ENCODE results near the gene TBC1D16. TPM values are rescaled to one million over a fixed set of nuclear protein-coding genes. Genes with fewer than 3 reads are reported as not detected.

Gene TBC1D16
- total RNA-seq, 1 donor from 2014 or later = 23.7 TPM

DNA sequence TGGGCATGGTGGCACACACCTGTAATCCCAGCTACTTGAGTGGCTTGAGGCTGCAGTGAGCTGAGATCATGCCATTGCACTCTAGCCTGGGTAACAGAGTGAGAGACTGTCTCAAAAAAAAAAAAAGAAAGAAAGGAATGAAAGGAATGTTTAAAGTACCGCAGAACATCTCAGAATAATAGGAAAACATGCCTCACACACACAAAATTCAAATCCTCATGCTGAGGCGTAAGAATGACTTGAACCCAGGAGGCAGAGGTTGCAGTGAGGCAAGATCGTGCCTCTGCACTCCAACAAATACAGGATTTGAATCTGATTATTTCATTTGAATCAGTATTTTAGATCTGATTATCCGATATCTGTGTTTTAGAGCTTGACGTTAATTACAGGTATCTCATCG, 44.4 kb upstream of the TBC1D16 start:
- H3K27me3 ChIP-seq (ENCODE audit: control insufficient read depth, insufficient read depth, low read length) = no peaks in the 10 kb centered on the region
- H3K36me3 ChIP-seq (ENCODE audit: control insufficient read depth, insufficient read depth, low read length) = no peaks in the 10 kb centered on the region
- peak; percentile 12 for DNase-seq (ENCODE audit: low read depth)
- H3K4me3 ChIP-seq (ENCODE audit: low read depth, low read length) = no peak overlapping the region
- FAIRE-seq = no peak
- TF ChIP-seq, protein P1, sequence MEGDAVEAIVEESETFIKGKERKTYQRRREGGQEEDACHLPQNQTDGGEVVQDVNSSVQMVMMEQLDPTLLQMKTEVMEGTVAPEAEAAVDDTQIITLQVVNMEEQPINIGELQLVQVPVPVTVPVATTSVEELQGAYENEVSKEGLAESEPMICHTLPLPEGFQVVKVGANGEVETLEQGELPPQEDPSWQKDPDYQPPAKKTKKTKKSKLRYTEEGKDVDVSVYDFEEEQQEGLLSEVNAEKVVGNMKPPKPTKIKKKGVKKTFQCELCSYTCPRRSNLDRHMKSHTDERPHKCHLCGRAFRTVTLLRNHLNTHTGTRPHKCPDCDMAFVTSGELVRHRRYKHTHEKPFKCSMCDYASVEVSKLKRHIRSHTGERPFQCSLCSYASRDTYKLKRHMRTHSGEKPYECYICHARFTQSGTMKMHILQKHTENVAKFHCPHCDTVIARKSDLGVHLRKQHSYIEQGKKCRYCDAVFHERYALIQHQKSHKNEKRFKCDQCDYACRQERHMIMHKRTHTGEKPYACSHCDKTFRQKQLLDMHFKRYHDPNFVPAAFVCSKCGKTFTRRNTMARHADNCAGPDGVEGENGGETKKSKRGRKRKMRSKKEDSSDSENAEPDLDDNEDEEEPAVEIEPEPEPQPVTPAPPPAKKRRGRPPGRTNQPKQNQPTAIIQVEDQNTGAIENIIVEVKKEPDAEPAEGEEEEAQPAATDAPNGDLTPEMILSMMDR (IDR thresholded peaks at IDR 0.05; ENCODE audit: insufficient read depth, low read length, severe bottlenecking) = no peak

DNA sequence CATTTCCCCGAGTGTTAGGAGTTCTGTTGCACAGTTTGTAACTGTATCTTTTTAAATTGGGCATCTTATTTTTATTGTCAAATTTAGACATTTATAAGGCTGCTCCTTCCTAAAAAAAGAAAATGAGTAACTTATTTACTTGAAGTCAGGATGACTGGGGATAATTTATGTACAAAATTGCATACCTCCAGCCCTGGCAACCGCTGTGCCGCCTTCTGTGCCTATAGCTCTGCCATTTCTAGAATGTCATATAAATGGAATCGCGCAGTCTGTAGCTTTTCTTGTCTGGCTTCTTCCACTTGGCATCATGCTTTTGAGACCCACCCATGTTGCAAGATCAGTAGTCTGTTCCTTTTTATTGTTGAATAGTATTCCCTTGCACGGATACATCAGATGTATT, 36.7 kb upstream of the TBC1D16 start:
- H3K4me3 ChIP-seq (ENCODE audit: low read depth, low read length) = no peak overlapping the region
- DNase-seq (ENCODE audit: low read depth) = no peak
- H3K27me3 ChIP-seq (ENCODE audit: control insufficient read depth, insufficient read depth, low read length) = no peaks in the 10 kb centered on the region
- no peaks in the 10 kb centered on the region for H3K36me3 ChIP-seq (ENCODE audit: control insufficient read depth, insufficient read depth, low read length)
- no peak for FAIRE-seq
- TF ChIP-seq, protein P1 (IDR thresholded peaks at IDR 0.05; ENCODE audit: insufficient read depth, low read length, severe bottlenecking) = no peak

DNA sequence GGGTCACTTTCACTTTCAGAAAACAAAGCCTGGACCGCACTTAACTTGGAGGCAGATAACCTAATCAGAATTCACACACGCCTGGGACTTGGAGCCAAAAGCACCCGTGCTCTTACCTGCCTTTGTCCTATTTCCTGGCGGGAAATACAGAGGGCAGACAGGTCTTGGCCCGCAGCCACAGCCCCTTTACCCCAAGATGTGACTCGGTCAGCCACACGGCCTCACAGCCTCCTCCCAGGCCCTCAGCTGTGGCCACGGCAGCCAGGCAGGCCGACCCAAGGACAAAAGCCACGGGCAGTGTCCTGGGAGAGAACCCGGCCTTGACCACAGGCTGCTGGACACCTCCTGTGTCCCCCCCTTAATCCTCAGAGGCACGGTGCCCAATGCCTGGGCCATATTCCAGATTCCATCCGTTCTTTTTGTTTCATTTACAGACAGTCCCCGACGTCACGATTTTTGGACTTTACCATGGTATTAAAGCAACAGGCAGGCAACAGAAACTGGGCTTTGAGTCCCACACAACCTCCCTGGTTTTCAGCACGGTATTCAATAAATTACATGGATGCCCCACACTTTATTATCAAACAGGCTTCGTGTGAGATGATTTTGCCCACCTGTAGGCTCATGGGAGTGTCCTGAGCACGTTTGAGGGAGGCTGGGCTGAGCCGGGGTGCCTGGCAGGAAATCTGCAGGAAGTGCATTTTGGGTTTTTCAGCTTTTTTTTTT, 35.6 kb upstream of the TBC1D16 start:
- DNase-seq (ENCODE audit: low read depth) = no peak
- TF ChIP-seq, protein P1 (IDR thresholded peaks at IDR 0.05; ENCODE audit: insufficient read depth, low read length, severe bottlenecking) = no peak
- Histone ChIP-seq H3K4me3 (ENCODE audit: low read depth, low read length) (no peak overlapping the region), H3K27me3 (ENCODE audit: control insufficient read depth, insufficient read depth, low read length) (no peaks in the 10 kb centered on the region), H3K36me3 (ENCODE audit: control insufficient read depth, insufficient read depth, low read length) (no peaks in the 10 kb centered on the region)
- no peak for FAIRE-seq

DNA sequence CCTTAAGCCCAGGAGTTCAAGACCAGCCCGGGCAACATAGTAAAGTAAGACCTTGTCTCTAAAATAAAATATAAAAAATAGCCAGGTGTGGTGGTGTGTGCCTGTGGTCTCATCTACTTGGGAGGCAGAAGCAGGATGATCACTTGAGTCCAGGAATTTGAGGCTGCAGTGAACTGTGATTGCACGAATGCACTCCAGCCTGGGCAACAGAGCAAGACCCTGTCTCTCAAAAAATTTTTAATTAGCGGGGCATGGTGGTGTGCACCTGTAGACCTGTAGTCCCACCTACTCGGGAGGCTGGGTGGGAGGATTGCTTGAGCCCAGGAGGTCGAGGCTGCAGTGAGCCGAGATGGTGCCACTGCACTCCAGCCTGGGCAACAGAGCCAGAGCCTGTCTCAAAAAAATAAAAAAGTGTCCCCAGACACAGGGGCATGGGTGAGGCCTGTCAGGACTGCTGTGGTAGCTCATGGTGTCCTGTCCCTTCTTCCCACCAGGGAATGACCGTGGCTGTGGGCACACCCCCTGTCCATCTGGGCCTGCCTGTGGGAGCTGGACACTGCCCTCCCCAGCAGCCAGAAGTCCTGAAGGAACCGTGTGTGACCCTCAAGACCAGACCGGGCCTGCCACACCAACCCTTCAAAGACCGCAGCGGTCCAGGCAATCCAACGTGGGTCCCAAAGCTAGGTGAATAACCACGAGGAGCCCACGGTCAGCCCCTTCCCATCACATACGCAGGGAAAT, 34.9 kb upstream of the TBC1D16 start:
- DNase-seq (ENCODE audit: low read depth) (no peak), FAIRE-seq (no peak)
- H3K36me3 ChIP-seq (ENCODE audit: control insufficient read depth, insufficient read depth, low read length) = no peaks in the 10 kb centered on the region
- TF ChIP-seq, protein P1 (IDR thresholded peaks at IDR 0.05; ENCODE audit: insufficient read depth, low read length, severe bottlenecking) = no peak
- H3K27me3 ChIP-seq (ENCODE audit: control insufficient read depth, insufficient read depth, low read length) = no peaks in the 10 kb centered on the region
- no peak overlapping the region for H3K4me3 ChIP-seq (ENCODE audit: low read depth, low read length)

DNA sequence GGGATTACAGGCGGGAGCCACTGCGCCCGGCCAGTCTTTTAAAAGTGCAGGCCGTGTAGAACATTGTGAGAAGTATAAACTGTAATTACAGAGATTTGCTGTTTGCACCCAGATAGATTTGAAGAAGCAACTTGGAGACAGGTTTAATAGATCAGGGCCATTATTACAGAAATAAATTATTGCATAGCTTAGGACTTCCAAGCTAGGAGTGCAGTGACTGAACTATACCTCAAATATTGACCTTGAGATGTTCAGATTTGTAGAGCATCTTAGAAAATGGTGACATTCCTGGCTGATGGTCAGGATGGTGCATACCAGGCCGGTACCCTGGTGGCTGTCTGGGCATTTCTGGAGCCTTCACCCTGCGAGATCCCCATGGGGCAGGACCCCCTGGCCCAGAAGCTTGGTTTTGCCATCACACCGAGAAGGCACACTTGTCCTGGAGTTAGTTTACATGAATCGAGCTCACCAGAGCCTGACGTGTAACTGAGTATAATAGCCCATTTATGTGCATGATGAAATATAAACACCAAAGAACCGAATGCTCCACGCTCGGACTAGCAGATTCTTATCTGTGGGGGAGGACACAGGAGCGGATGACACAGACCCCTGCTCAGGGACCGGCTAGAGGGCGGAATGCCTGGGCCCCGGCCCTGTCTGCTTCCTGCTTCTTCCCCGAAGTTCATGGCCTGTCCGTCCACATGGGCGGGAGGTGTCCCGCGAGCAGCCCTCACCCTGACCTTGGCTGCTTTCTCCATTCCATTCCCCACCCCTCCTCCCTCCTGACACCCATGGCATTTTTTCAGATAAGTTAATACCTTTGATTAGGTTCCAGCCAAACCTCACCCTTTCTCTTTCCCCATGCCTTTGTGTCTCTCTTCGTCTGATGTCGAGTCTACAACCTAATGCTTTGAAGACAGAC, 32.9 kb upstream of the TBC1D16 start:
- FAIRE-seq = no peak
- DNase-seq (ENCODE audit: low read depth) = no peak
- no peak overlapping the region for H3K4me3 ChIP-seq (ENCODE audit: low read depth, low read length)

More for the DNA sequence above, 32.9 kb upstream of the TBC1D16 start:
- TF ChIP-seq, protein P1 (IDR thresholded peaks at IDR 0.05; ENCODE audit: insufficient read depth, low read length, severe bottlenecking) = no peak
- Histone ChIP-seq H3K36me3 (ENCODE audit: control insufficient read depth, insufficient read depth, low read length) (no peaks in the 10 kb centered on the region), H3K27me3 (ENCODE audit: control insufficient read depth, insufficient read depth, low read length) (no peaks in the 10 kb centered on the region)

Measured in bronchial epithelial cell (primary cell).